HG02981 (cell line): ENCODE results near the gene MTMR1.
A peak's percentile ranks its signal among the peaks of the same experiment; 100 is the strongest.

Experiments
- ATAC-seq: cut with Tn5 transposase; IDR thresholded peaks from one replicate; pipeline ENCODE4 v1.9.1; 2021; ENCODE audit warnings: mild to moderate bottlenecking, moderate library complexity; ENCODE audit not compliant: unreplicated experiment

Gene MTMR1

GRCh38 chrX:150761819-150762216, 68.6 kb downstream of the MTMR1 start:
- ATAC-seq: no peak

- no peak for ATAC-seq
Observed at GRCh38 chrX:150762258-150763165, 69.3 kb downstream of the MTMR1 start.

GRCh38 chrX:150763303-150763797, 70.2 kb downstream of the MTMR1 start:
- no peak for ATAC-seq

GRCh38 chrX:150763810-150764209, 70.6 kb downstream of the MTMR1 start:
- ATAC-seq: no peak

- ATAC-seq: no peak
Observed at GRCh38 chrX:150765237-150765636, 72.0 kb downstream of the MTMR1 start.

GRCh38 chrX:150765782-150766350, 72.7 kb downstream of the MTMR1 start:
- no peak for ATAC-seq

- no peak for ATAC-seq
Observed at GRCh38 chrX:150766351-150767044, 73.3 kb downstream of the MTMR1 start.

GRCh38 chrX:150767045-150767395, 73.8 kb downstream of the MTMR1 start:
- no peak for ATAC-seq

- ATAC-seq: no peak
Observed at GRCh38 chrX:150767475-150768131, 74.4 kb downstream of the MTMR1 start.

- ATAC-seq: no peak
Observed at GRCh38 chrX:150768132-150768485, 74.9 kb downstream of the MTMR1 start.

- no peak for ATAC-seq
Observed at GRCh38 chrX:150768580-150769190, 75.5 kb downstream of the MTMR1 start.

- ATAC-seq: no peak
Observed at GRCh38 chrX:150769408-150769807, 76.2 kb downstream of the MTMR1 start.

GRCh38 chrX:150770623-150771022, 77.4 kb downstream of the MTMR1 start:
- no peak for ATAC-seq

- no peak for ATAC-seq
Observed at GRCh38 chrX:150771116-150771515, 77.9 kb downstream of the MTMR1 start.

GRCh38 chrX:150772150-150772970, 79.2 kb downstream of the MTMR1 start:
- ATAC-seq: peak; percentile 95

- no peak for ATAC-seq
Observed at GRCh38 chrX:150773117-150773516, 79.9 kb downstream of the MTMR1 start.

- no peak for ATAC-seq
Observed at GRCh38 chrX:150773634-150774033, 80.4 kb downstream of the MTMR1 start.

- no peak for ATAC-seq
Observed at GRCh38 chrX:150774798-150775568, 81.8 kb downstream of the MTMR1 start.
